GM12878 (cell line): ENCODE data around the gene POLA1. TPM values are rescaled to one million over a fixed set of nuclear protein-coding genes. Genes with fewer than 3 reads are reported as not detected.

Experiments
- ATAC-seq: fragments of 200-7000 bp; cut with Tn5 transposase; 3 replicates; pipeline ENCODE4 v1.9.1; 2020; ENCODE audit warnings: mild to moderate bottlenecking, moderate library complexity
- BruUV-seq: library from RNA; stranded (reverse); fragments of 400-500 nt; replicated peaks from 2 replicates; lab custom pipeline; 2021; lab: Mats Ljungman, UMichigan
- CTCF ChIA-PET: fragments of 300-600 bp; sonication (Branson Sonifier 250); formaldehyde crosslinking; extraction: SDS; loops from one replicate; lab custom pipeline; 2021; ENCODE audit warnings: inconsistent platforms; lab: Yijun Ruan, JAX
- POLR2A ChIA-PET: fragments of 350-600 bp; formaldehyde crosslinking; extraction: SDS; loops from one replicate; lab custom pipeline; 2021; ENCODE audit warnings: inconsistent platforms; lab: Charles Lee
- RAD21 ChIA-PET: fragments of 300-600 bp; sonication (Branson Sonifier 250); formaldehyde crosslinking; loops from one replicate; lab custom pipeline; 2023; ENCODE audit warnings: antibody characterized with exemption; ENCODE audit not compliant: unreplicated experiment; lab: Charles Lee
- SMC1A ChIA-PET: fragments of 300-600 bp; sonication (Branson Sonifier 250); formaldehyde crosslinking; loops from one replicate; lab custom pipeline; 2023; ENCODE audit not compliant: unreplicated experiment, uncharacterized antibody; lab: Charles Lee
- DNase-seq: peaks from one replicate; pipeline ENCODE4 v3.0.0-alpha.2; 2011; ENCODE audit warnings: low read depth, low spot score
- FAIRE-seq: peaks from 3 replicates; lab custom pipeline; 2011; peaks lifted over from hg19 to GRCh38; lab: Jason Lieb, UNC
- H2AFZ ChIP-seq: 2 replicates; pipeline ENCODE4 v1.6.0; 2011; ENCODE audit warnings: low read depth, low read length, control low read depth; ENCODE audit not compliant: control insufficient read depth
- H3K27ac ChIP-seq: 2 replicates; pipeline ENCODE4 v1.5.1; 2011; ENCODE audit warnings: control low read depth; ENCODE audit not compliant: control insufficient read depth, insufficient read depth
- H3K27me3 ChIP-seq, 2 experiments: replicated peaks in 1 of 2; 2 replicates each; pipeline versions ENCODE4 v1.6.0 to v1.6.1; 2011; ENCODE audit warnings: low read length in 1 of 2; ENCODE audit not compliant: control insufficient read depth in 2 of 2, insufficient read depth in 2 of 2
- H3K36me3 ChIP-seq, 2 experiments: 2 replicates each; pipeline ENCODE4 v1.5.1; 2011; ENCODE audit warnings: low read length in 1 of 2; ENCODE audit not compliant: control insufficient read depth in 2 of 2, insufficient read depth in 2 of 2
- H3K4me1 ChIP-seq: 2 replicates; pipeline ENCODE4 v1.6.1; 2011; ENCODE audit warnings: mild to moderate bottlenecking, low read length, moderate library complexity, mixed read lengths; ENCODE audit not compliant: control insufficient read depth, insufficient read depth
- H3K4me2 ChIP-seq: 2 replicates; pipeline ENCODE4 v1.6.0; 2011; ENCODE audit warnings: control low read depth; ENCODE audit not compliant: control insufficient read depth, insufficient read depth
- H3K4me3 ChIP-seq: fragments of 200-600 bp; sonication (generic); 2 replicates; pipeline ENCODE4 v1.5.1; 2016
- H3K79me2 ChIP-seq: 2 replicates; pipeline ENCODE4 v1.6.0; 2011; ENCODE audit warnings: low read length; ENCODE audit not compliant: control insufficient read depth, insufficient read depth
- H3K9ac ChIP-seq: 2 replicates; pipeline ENCODE4 v1.8.0; 2011; ENCODE audit warnings: low read length, control low read depth, mixed read lengths; ENCODE audit not compliant: control insufficient read depth, insufficient read depth
- H3K9me3 ChIP-seq: replicated peaks from 3 replicates; pipeline ENCODE4 v1.5.1; 2011; ENCODE audit warnings: mild to moderate bottlenecking, low read length; ENCODE audit not compliant: control insufficient read depth, insufficient read depth
- H4K20me1 ChIP-seq: 2 replicates; pipeline ENCODE4 v1.6.0; 2011; ENCODE audit not compliant: control insufficient read depth, insufficient read depth
- BCL3 ChIP-seq: IDR thresholded peaks from 2 replicates; pipeline ENCODE4 v1.6.1; 2011; ENCODE audit warnings: borderline replicate concordance, low read depth, mild to moderate bottlenecking, moderate library complexity, low read length; ENCODE audit not compliant: insufficient read depth, poor library complexity, severe bottlenecking
- BMI1 ChIP-seq: fragments of 450-650 bp; IDR thresholded peaks from 2 replicates; pipeline ENCODE4 v1.6.1; 2016; ENCODE audit warnings: mild to moderate bottlenecking, moderate library complexity, borderline replicate concordance
- ESRRA ChIP-seq: IDR thresholded peaks from 2 replicates; pipeline ENCODE4 v1.6.1; 2012; ENCODE audit warnings: mild to moderate bottlenecking, low read length, improper control_type of control experiment
- HDAC6 ChIP-seq: fragments of 200-600 bp; sonication (generic); IDR thresholded peaks from one replicate; pipeline ENCODE4 v1.8.0; 2017; ENCODE audit warnings: antibody characterized with exemption; ENCODE audit not compliant: unreplicated experiment
- NR2C2 ChIP-seq: IDR thresholded peaks from 2 replicates; pipeline ENCODE4 v1.6.1; 2011; ENCODE audit warnings: borderline replicate concordance, low read depth; ENCODE audit not compliant: control insufficient read depth, insufficient read length
- PKNOX1 ChIP-seq: fragments of 450-650 bp; IDR thresholded peaks from 2 replicates; pipeline ENCODE4 v1.6.1; 2016; ENCODE audit warnings: mild to moderate bottlenecking
- SMAD5 ChIP-seq: IDR thresholded peaks from 2 replicates; pipeline ENCODE4 v1.6.1; 2016; ENCODE audit warnings: antibody characterized with exemption, low read depth
- TAF1 ChIP-seq: IDR thresholded peaks from 2 replicates; pipeline ENCODE4 v1.6.1; 2011; ENCODE audit warnings: mild to moderate bottlenecking, low read depth, low read length, borderline replicate concordance
- WGBS: methylation state at CpG from one replicate; pipeline ENCODE4 v1.1.6; 2016; ENCODE audit warnings: low lambda C conversion rate; ENCODE audit not compliant: insufficient replicate concordance, insufficient coverage; ENCODE audit errors: missing lambda C conversion rate; 5-methylcytosine and 5-hydroxymethylcytosine counted together
- in situ Hi-C: fragments of 300-500 bp; cut with MboI; formaldehyde crosslinking; loops from 9 replicates; pipeline ENCODE4 v1.14.3; 2018; ENCODE audit warnings: mixed read lengths
- intact Hi-C: fragments of 100-400 bp; cut with micrococcal nuclease; formaldehyde crosslinking; loops from one replicate; pipeline ENCODE4 v1.14.2; 2022; ENCODE audit not compliant: unreplicated experiment
- polyA plus RNA-seq, 11 experiments: library from polyadenylated mRNA; depleted of rRNA in 4 of 11; unstranded in 6 of 11; stranded (reverse) in 5 of 11; fragments of >200 nt; fragmentation: Nextera tagmentation in 4 of 11; fragmentation: Illumina TruSeq in 1 of 11; extraction: Ambion mirVana in 4 of 11; extraction: Trizol in 1 of 11; gene quantifications; 1 replicate in 1 of 11; 2 replicates in 10 of 11; pipeline versions ENCODE4 v1.2.1 to v1.2.3, GENCODE V29; 2011 to 2016; ENCODE audit warnings: inconsistent platforms in 2 of 11, missing spikeins in 2 of 11, low read depth in 1 of 11
- total RNA-seq, 4 experiments: library from RNA; depleted of rRNA in 3 of 4; stranded (reverse); fragments of >200 nt in 3 of 4; fragmentation: Illumina TruSeq in 1 of 4; extraction: Trizol in 1 of 4; gene quantifications; 2 replicates each; pipeline versions ENCODE4 v1.2.1 to v1.2.3, GENCODE V29; 2013 to 2021
- TF ChIP-seq, protein P1 (sequence below): fragments of 450-650 bp; formaldehyde crosslinking; IDR thresholded peaks from 2 replicates; pipeline ENCODE4 v1.5.0; 2022; ENCODE audit warnings: mild to moderate bottlenecking, missing genetic modification characterization

Gene POLA1
- total and polyA plus RNA-seq, 10 of the 15 experiments (the other 5 are each of a cell fraction or from before 2014, with no cell fraction given): 6.5 to 34.7 (median 24.8) TPM

DNA sequence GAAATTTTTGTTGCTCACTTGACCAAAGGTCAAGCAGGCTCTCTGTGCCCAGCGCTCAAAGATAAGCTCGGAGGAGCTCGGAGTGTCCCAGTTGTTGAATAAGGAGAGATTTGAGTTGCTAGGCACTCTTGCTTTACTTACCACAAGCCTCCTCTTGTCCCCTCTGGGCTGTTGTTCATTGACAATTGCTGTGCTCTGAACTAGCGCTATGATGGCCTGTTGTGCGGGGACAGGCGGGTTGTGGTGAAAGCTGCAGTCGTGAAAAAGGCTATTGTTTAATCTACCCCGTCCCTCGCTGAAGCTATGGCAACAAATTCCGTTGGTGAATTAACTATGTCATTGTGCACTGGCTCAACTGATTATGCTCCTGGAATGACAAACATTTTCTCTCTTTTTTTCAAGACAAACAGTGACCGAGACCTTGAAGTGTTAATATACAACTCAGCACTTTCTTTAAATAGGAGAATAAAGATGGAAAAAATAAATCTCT lies 21.0 kb upstream of the POLA1 start:
- TF ChIP-seq SMAD5 (no peak), PKNOX1 (no peak), NR2C2 (no peak), HDAC6 (no peak), TAF1 (no peak), BMI1 (no peak), ESRRA (no peak), BCL3 (no peak)
- TF ChIP-seq, protein P1, sequence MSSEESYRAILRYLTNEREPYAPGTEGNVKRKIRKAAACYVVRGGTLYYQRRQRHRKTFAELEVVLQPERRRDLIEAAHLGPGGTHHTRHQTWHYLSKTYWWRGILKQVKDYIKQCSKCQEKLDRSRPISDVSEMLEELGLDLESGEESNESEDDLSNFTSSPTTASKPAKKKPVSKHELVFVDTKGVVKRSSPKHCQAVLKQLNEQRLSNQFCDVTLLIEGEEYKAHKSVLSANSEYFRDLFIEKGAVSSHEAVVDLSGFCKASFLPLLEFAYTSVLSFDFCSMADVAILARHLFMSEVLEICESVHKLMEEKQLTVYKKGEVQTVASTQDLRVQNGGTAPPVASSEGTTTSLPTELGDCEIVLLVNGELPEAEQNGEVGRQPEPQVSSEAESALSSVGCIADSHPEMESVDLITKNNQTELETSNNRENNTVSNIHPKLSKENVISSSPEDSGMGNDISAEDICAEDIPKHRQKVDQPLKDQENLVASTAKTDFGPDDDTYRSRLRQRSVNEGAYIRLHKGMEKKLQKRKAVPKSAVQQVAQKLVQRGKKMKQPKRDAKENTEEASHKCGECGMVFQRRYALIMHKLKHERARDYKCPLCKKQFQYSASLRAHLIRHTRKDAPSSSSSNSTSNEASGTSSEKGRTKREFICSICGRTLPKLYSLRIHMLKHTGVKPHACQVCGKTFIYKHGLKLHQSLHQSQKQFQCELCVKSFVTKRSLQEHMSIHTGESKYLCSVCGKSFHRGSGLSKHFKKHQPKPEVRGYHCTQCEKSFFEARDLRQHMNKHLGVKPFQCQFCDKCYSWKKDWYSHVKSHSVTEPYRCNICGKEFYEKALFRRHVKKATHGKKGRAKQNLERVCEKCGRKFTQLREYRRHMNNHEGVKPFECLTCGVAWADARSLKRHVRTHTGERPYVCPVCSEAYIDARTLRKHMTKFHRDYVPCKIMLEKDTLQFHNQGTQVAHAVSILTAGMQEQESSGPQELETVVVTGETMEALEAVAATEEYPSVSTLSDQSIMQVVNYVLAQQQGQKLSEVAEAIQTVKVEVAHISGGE (CRISPR knock-in tag): no peak
- intact Hi-C loops (no loop called here), in situ Hi-C loops (no loop called here)
- FAIRE-seq (no peak), ATAC-seq (no peak), DNase-seq (no peak)
- BruUV-seq: no TSS peak
- no peak overlapping the region for H3K4me3 ChIP-seq
- no peak overlapping the region for H3K9ac ChIP-seq
- RAD21 ChIA-PET: no interaction called here
- no peaks in the 10 kb centered on the region for H3K9me3 ChIP-seq
- no peaks in the 10 kb centered on the region for H3K4me1 ChIP-seq
- SMC1A ChIA-PET: no interaction called here
- no peaks in the 10 kb centered on the region for H3K36me3 ChIP-seq
- H3K27ac ChIP-seq: no peak overlapping the region
- no peak overlapping the region for H2AFZ ChIP-seq
- WGBS: 68% methylated on average over 11 of the region's 11 CpGs
- H3K27me3 ChIP-seq: no peaks in the 10 kb centered on the region
- no peaks in the 10 kb centered on the region for H4K20me1 ChIP-seq
- CTCF ChIA-PET: no interaction called here
- no peak overlapping the region for H3K4me2 ChIP-seq
- POLR2A ChIA-PET: no interaction called here
- H3K79me2 ChIP-seq: no peaks in the 10 kb centered on the region
